Calu3 (cell line): ENCODE results near the gene TM4SF20. TPM values are rescaled to one million over a fixed set of nuclear protein-coding genes. Genes with fewer than 3 reads are reported as not detected.

Experiments
- BruUV-seq: library from RNA; stranded (reverse); fragments of 400-500 nt; replicated peaks from 2 replicates; lab custom pipeline; 2021; lab: Mats Ljungman, UMichigan
- CTCF ChIA-PET: fragments of 300-600 bp; sonication (Branson Sonifier 250); formaldehyde crosslinking; loops from one replicate; lab custom pipeline; 2022; ENCODE audit warnings: antibody characterized with exemption; lab: Charles Lee
- DNase-seq: peaks from one replicate; pipeline ENCODE4 v3.0.0; 2022
- H3K27ac Mint-ChIP-seq: one replicate; pipeline ENCODE4 v1.8.0; 2022; ENCODE audit warnings: mixed read lengths; ENCODE audit not compliant: unreplicated experiment
- H3K27me3 Mint-ChIP-seq: one replicate; pipeline ENCODE4 v1.8.0; 2022; ENCODE audit warnings: mixed read lengths; ENCODE audit not compliant: unreplicated experiment
- H3K36me3 Mint-ChIP-seq: one replicate; pipeline ENCODE4 v1.8.0; 2022; ENCODE audit warnings: mild to moderate bottlenecking, moderate library complexity, mixed read lengths; ENCODE audit not compliant: insufficient read depth, unreplicated experiment
- H3K4me1 Mint-ChIP-seq: one replicate; pipeline ENCODE4 v1.8.0; 2022; ENCODE audit warnings: mild to moderate bottlenecking, low read depth, mixed read lengths; ENCODE audit not compliant: unreplicated experiment
- H3K4me3 Mint-ChIP-seq: one replicate; pipeline ENCODE4 v1.8.0; 2022; ENCODE audit warnings: mild to moderate bottlenecking, low read depth, moderate library complexity, mixed read lengths; ENCODE audit not compliant: unreplicated experiment
- H3K9me3 Mint-ChIP-seq: one replicate; pipeline ENCODE4 v1.8.0; 2022; ENCODE audit warnings: low read depth, mixed read lengths; ENCODE audit not compliant: unreplicated experiment
- CTCF ChIP-seq: fragments of 200-600 bp; IDR thresholded peaks from one replicate; pipeline ENCODE4 v1.8.0; 2022; ENCODE audit warnings: antibody characterized with exemption; ENCODE audit not compliant: unreplicated experiment
- intact Hi-C: fragments of 100-400 bp; cut with micrococcal nuclease; formaldehyde crosslinking; loops from one replicate; pipeline ENCODE4 v1.10.0; 2022; ENCODE audit not compliant: unreplicated experiment
- total RNA-seq: library from RNA; stranded (reverse); gene quantifications from 2 replicates; pipeline ENCODE4 v1.2.3, GENCODE V29; 2022

The TM4SF20 gene
- total RNA-seq, 1 experiment from 2014 or later = not detected

GRCh38 chr2:227317834-227318233 lies 61.3 kb downstream of the TM4SF20 start:
- TF ChIP-seq CTCF = no peak
- intact Hi-C loops = loop anchor here (10.0 kb wide), 1 partner anchor 163 kb away; no protein-coding TSS in a partner anchor
- Mint-ChIP-seq H3K27me3 (no peaks in the 10 kb centered on the region), H3K36me3 (peaks cover 4% of the 10 kb centered on the region), H3K4me3 (no peak overlapping the region), H3K4me1 (no peaks in the 10 kb centered on the region), H3K27ac (no peak overlapping the region), H3K9me3 (peaks cover 8% of the 10 kb centered on the region)
- CTCF ChIA-PET = no interaction called here
- DNase-seq = no peak
- BruUV-seq = no TSS peak

- DNase-seq = no peak
- no peaks in the 10 kb centered on the region for H3K36me3 Mint-ChIP-seq
- no peaks in the 10 kb centered on the region for H3K9me3 Mint-ChIP-seq
- no peak overlapping the region for H3K4me3 Mint-ChIP-seq
- no TSS peak for BruUV-seq
- no peak overlapping the region for H3K27ac Mint-ChIP-seq
- no peak for TF ChIP-seq CTCF
- peaks cover 10% of the 10 kb centered on the region for H3K4me1 Mint-ChIP-seq
- H3K27me3 Mint-ChIP-seq = no peaks in the 10 kb centered on the region
- intact Hi-C loops = loop anchor here (10.0 kb wide), 1 partner anchor 159 kb away; no protein-coding TSS in a partner anchor
- CTCF ChIA-PET = interaction anchor here (0.7 kb wide), 1 partner anchor 949 kb away, joined by 4 read pairs; no protein-coding TSS in a partner anchor
Measured at GRCh38 chr2:227313310-227313709, 65.8 kb downstream of the TM4SF20 start.

- no peak for TF ChIP-seq CTCF
- Mint-ChIP-seq H3K27ac (no peak overlapping the region), H3K9me3 (no peaks in the 10 kb centered on the region), H3K36me3 (no peaks in the 10 kb centered on the region), H3K27me3 (no peaks in the 10 kb centered on the region), H3K4me1 (peaks cover 10% of the 10 kb centered on the region), H3K4me3 (no peak overlapping the region)
- no peak for DNase-seq
- intact Hi-C loops = loop anchor here (10.0 kb wide), 1 partner anchor 158 kb away; no protein-coding TSS in a partner anchor
- CTCF ChIA-PET = interaction anchor here (0.7 kb wide), 1 partner anchor 948 kb away, joined by 4 read pairs; no protein-coding TSS in a partner anchor
- no TSS peak for BruUV-seq
Measured at GRCh38 chr2:227312579-227312978, 66.5 kb downstream of the TM4SF20 start.

Other genes with a start within 250 kb of the TM4SF20 start
- 17.2 and 19.4 TPM in 2 replicates for gene COL4A4, start 215.1 kb downstream of the TM4SF20 start, total RNA-seq
- gene COL4A3, start 214.7 kb downstream of the TM4SF20 start, total RNA-seq = 17.6 and 20.2 TPM in 2 replicates
- gene MFF, start 54.1 kb downstream of the TM4SF20 start, total RNA-seq = 72.4 and 82.3 TPM in 2 replicates
- not detected in 2 replicates for gene SCYGR1, start 8.6 kb upstream of the TM4SF20 start, total RNA-seq
- gene AGFG1, start 92.8 kb upstream of the TM4SF20 start, total RNA-seq = 115 and 126 TPM in 2 replicates
- not detected in 2 replicates for gene SCYGR2, start 219.6 kb upstream of the TM4SF20 start, total RNA-seq
- gene SCYGR3, start 235.5 kb upstream of the TM4SF20 start, total RNA-seq = not detected in 2 replicates
- 0.22 TPM in 1 of 2 replicates, not detected in the other for gene SCYGR4, start 238.2 kb upstream of the TM4SF20 start, total RNA-seq